Hepatocyte (in vitro differentiated cells): ENCODE data around the gene HOXC9. TPM values are rescaled to one million over a fixed set of nuclear protein-coding genes. Genes with fewer than 3 reads are reported as not detected.

Experiments used
- DNase-seq: peaks from one replicate; pipeline ENCODE4 v3.0.0-alpha.2; 2016; ENCODE audit warnings: low spot score
- H2AFZ ChIP-seq: fragments of 200-600 bp; sonication (generic); 2 replicates; pipeline ENCODE4 v1.6.0; 2016; ENCODE audit warnings: antibody characterized with exemption, mild to moderate bottlenecking
- H3K27ac ChIP-seq: fragments of 200-600 bp; sonication (generic); 2 replicates; pipeline ENCODE4 v1.5.1; 2016; ENCODE audit warnings: mild to moderate bottlenecking
- H3K27me3 ChIP-seq: fragments of 200-600 bp; sonication (generic); 2 replicates; pipeline ENCODE4 v1.6.1; 2016
- H3K36me3 ChIP-seq: fragments of 200-600 bp; sonication (generic); replicated peaks from 2 replicates; pipeline ENCODE4 v1.5.1; 2016; ENCODE audit warnings: low read depth; ENCODE audit not compliant: insufficient read depth
- H3K4me1 ChIP-seq: fragments of 200-600 bp; sonication (generic); 2 replicates; pipeline ENCODE4 v1.5.1; 2016; ENCODE audit warnings: mild to moderate bottlenecking, moderate library complexity; ENCODE audit not compliant: insufficient read depth
- H3K4me2 ChIP-seq: fragments of 200-600 bp; sonication (generic); 2 replicates; pipeline ENCODE4 v1.6.0; 2016
- H3K4me3 ChIP-seq: fragments of 200-600 bp; sonication (generic); 2 replicates; pipeline ENCODE4 v1.5.1; 2016; ENCODE audit warnings: mild to moderate bottlenecking
- H3K79me2 ChIP-seq: fragments of 200-600 bp; sonication (generic); 2 replicates; pipeline ENCODE4 v1.6.0; 2017; ENCODE audit warnings: mild to moderate bottlenecking
- H3K9me2 ChIP-seq: fragments of 200-600 bp; sonication (generic); replicated peaks from 2 replicates; pipeline ENCODE4 v1.6.0; 2017; ENCODE audit warnings: mild to moderate bottlenecking; ENCODE audit not compliant: insufficient read depth
- H3K9me3 ChIP-seq: fragments of 200-600 bp; sonication (generic); 2 replicates; pipeline ENCODE4 v1.5.1; 2016; ENCODE audit warnings: low read depth, mild to moderate bottlenecking
- H4K20me1 ChIP-seq: fragments of 200-600 bp; sonication (generic); 2 replicates; pipeline ENCODE4 v1.6.0; 2016; ENCODE audit warnings: mild to moderate bottlenecking; ENCODE audit not compliant: insufficient read depth, poor library complexity, severe bottlenecking
- EZH2 ChIP-seq: fragments of 200-600 bp; sonication (generic); IDR thresholded peaks from 2 replicates; pipeline ENCODE4 v1.6.1; 2016; ENCODE audit warnings: antibody characterized with exemption, mild to moderate bottlenecking, borderline replicate concordance
- EZH2phosphoT487 ChIP-seq: fragments of 200-600 bp; sonication (generic); IDR thresholded peaks from one replicate; pipeline ENCODE4 v1.6.1; 2018; ENCODE audit warnings: antibody characterized with exemption, mild to moderate bottlenecking, low read depth, moderate library complexity; ENCODE audit not compliant: unreplicated experiment, severe bottlenecking
- WGBS: methylation state at CpG from one replicate; pipeline ENCODE4 v1.1.6; 2016; ENCODE audit warnings: low lambda C conversion rate; ENCODE audit errors: missing lambda C conversion rate; 5-methylcytosine and 5-hydroxymethylcytosine counted together
- polyA plus RNA-seq: library from polyadenylated mRNA; unstranded; fragments of >200 nt; fragmentation: Nextera tagmentation; extraction: Ambion mirVana; gene quantifications from 2 replicates; pipeline ENCODE4 v1.2.1, GENCODE V29; 2016
- total RNA-seq: library from RNA; depleted of rRNA; stranded (reverse); fragments of >200 nt; gene quantifications from 2 replicates; pipeline ENCODE4 v1.2.3, GENCODE V29; 2014
- TF ChIP-seq, protein P1 (sequence below): fragments of 200-600 bp; sonication (generic); IDR thresholded peaks from 2 replicates; pipeline ENCODE4 v1.5.1; 2016; ENCODE audit warnings: antibody characterized with exemption, mild to moderate bottlenecking; ENCODE audit not compliant: poor library complexity

The HOXC9 gene
- total RNA-seq (0.10 and 0.60 TPM in 2 replicates), polyA plus RNA-seq (2.7 and 4.1 TPM in 2 replicates)

DNA sequence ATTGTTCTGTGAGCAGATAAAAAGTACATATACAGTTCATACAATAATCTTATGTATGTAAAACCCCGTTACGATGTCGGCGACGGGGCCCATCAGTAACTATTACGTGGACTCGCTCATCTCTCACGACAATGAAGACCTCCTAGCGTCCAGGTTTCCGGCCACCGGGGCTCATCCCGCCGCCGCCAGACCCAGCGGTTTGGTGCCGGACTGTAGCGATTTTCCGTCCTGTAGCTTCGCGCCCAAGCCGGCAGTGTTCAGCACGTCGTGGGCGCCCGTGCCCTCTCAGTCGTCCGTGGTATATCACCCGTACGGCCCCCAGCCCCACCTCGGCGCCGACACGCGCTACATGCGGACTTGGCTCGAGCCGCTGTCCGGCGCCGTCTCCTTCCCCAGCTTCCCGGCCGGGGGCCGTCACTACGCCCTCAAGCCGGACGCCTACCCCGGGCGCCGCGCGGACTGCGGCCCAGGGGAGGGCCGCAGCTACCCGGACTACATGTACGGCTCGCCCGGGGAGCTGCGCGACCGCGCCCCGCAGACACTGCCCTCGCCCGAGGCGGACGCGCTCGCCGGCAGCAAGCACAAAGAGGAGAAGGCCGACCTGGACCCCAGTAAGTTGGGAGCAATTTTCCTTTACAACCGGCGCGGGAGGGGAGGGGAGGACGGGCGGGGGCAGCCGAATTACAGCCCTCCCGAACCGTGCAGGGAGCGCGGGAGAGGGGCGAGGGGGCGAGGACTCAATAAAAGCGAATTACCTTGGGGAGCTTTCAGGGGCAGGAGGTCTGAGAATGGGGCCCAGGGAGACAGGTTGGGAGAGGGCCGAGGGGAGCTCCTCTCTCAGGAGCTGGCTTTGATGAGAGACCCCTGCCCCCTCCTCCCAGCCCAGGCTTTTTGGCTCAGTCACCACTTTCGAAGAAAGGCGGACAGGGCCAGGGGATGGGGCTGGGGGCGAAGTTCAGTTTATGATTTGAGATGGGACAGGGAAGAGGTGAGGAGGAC, at the start of gene HOXC9:
Gene HOXC9, plus strand, starts transcription at position 46 of the 999 bp plus-strand sequence. Its CDS starts 28 bp downstream, at position 74.
- Histone ChIP-seq H4K20me1 (no peaks in the 10 kb centered on the region), H3K4me1 (peaks cover 16% of the 10 kb centered on the region), H3K4me2 (peak within 1 kb of the TSS; percentile 90), H3K27me3 (peaks cover 98% of the 10 kb centered on the region), H3K9me3 (no peaks in the 10 kb centered on the region), H3K27ac (no peak within 1 kb of the TSS), H2AFZ (peak within 1 kb of the TSS; percentile 84), H3K9me2 (no peaks in the 10 kb centered on the region), H3K4me3 (peak within 1 kb of the TSS; percentile 46), H3K36me3 (no peaks in the 10 kb centered on the region), H3K79me2 (no peaks in the 10 kb centered on the region)
- TF ChIP-seq EZH2 (peak; percentile 99), EZH2phosphoT487 (peak; percentile 56)
- TF ChIP-seq, protein P1, sequence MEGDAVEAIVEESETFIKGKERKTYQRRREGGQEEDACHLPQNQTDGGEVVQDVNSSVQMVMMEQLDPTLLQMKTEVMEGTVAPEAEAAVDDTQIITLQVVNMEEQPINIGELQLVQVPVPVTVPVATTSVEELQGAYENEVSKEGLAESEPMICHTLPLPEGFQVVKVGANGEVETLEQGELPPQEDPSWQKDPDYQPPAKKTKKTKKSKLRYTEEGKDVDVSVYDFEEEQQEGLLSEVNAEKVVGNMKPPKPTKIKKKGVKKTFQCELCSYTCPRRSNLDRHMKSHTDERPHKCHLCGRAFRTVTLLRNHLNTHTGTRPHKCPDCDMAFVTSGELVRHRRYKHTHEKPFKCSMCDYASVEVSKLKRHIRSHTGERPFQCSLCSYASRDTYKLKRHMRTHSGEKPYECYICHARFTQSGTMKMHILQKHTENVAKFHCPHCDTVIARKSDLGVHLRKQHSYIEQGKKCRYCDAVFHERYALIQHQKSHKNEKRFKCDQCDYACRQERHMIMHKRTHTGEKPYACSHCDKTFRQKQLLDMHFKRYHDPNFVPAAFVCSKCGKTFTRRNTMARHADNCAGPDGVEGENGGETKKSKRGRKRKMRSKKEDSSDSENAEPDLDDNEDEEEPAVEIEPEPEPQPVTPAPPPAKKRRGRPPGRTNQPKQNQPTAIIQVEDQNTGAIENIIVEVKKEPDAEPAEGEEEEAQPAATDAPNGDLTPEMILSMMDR: no peak
- no peak for DNase-seq
- 3% methylated on average over 57 of the region's 87 CpGs for WGBS

- peak; percentile 44 for TF ChIP-seq EZH2
- TF ChIP-seq, protein P1: no peak
- 13% methylated on average over 10 of the region's 10 CpGs for WGBS
- no peaks in the 10 kb centered on the region for H3K9me2 ChIP-seq
These were observed 49.6 kb upstream of the HOXC9 start for GRCh38 chr12:53950437-53950773.

GRCh38 chr12:53950789-53951576, 49.0 kb upstream of the HOXC9 start:
- H3K9me2 ChIP-seq: no peaks in the 10 kb centered on the region
- H4K20me1 ChIP-seq: no peaks in the 10 kb centered on the region
- H3K79me2 ChIP-seq: no peaks in the 10 kb centered on the region
- WGBS: 12% methylated on average over 32 of the region's 34 CpGs
- TF ChIP-seq, protein P1: no peak
- TF ChIP-seq EZH2 (no peak), EZH2phosphoT487 (no peak)
- no peak overlapping the region for H3K4me2 ChIP-seq
- no peaks in the 10 kb centered on the region for H3K9me3 ChIP-seq
- no peak for DNase-seq
- H3K27ac ChIP-seq: no peak overlapping the region
- H3K27me3 ChIP-seq: peaks cover 100% of the 10 kb centered on the region
- no peak overlapping the region for H2AFZ ChIP-seq
- H3K4me3 ChIP-seq: no peak overlapping the region
- H3K4me1 ChIP-seq: no peaks in the 10 kb centered on the region
- no peaks in the 10 kb centered on the region for H3K36me3 ChIP-seq

More at GRCh38 chr12:53950437-53950773, 49.6 kb upstream of the HOXC9 start:
- H3K79me2 ChIP-seq: no peaks in the 10 kb centered on the region
- H3K27me3 ChIP-seq: peaks cover 100% of the 10 kb centered on the region
- no peak overlapping the region for H3K4me2 ChIP-seq
- no peaks in the 10 kb centered on the region for H3K9me3 ChIP-seq
- no peak overlapping the region for H3K4me3 ChIP-seq
- no peaks in the 10 kb centered on the region for H4K20me1 ChIP-seq
- no peak overlapping the region for H2AFZ ChIP-seq
- no peaks in the 10 kb centered on the region for H3K36me3 ChIP-seq
- H3K4me1 ChIP-seq: no peaks in the 10 kb centered on the region
- no peak overlapping the region for H3K27ac ChIP-seq
- no peak for DNase-seq
